Stimulated activated naive CD8-positive, alpha-beta T cell treated with anti-CD3 and anti-CD28 coated beads, Interleukin-15, Interleukin-2, amounts not matched to agents 100 ng/mL and 50 ng/mL, for 24 hours (primary cell): ENCODE data around the gene ETV7.

Source experiments
- H3K27ac Mint-ChIP-seq: one replicate; pipeline ENCODE4 v1.8.0; 2021; ENCODE audit warnings: mild to moderate bottlenecking, mixed read lengths
- H3K27me3 Mint-ChIP-seq: one replicate; pipeline ENCODE4 v1.8.0; 2021; ENCODE audit warnings: mixed read lengths
- H3K36me3 Mint-ChIP-seq: one replicate; pipeline ENCODE4 v1.8.0; 2021; ENCODE audit warnings: low read depth, mixed read lengths
- H3K4me1 Mint-ChIP-seq: one replicate; pipeline ENCODE4 v1.8.0; 2021; ENCODE audit warnings: low read depth, mixed read lengths
- H3K4me3 Mint-ChIP-seq: one replicate; pipeline ENCODE4 v1.8.0; 2021; ENCODE audit warnings: mild to moderate bottlenecking, mixed read lengths
- H3K9me3 Mint-ChIP-seq: one replicate; pipeline ENCODE4 v1.8.0; 2021; ENCODE audit warnings: mixed read lengths

The ETV7 gene

GRCh38 chr6:36331381-36331780 lies 56.1 kb downstream of the ETV7 start:
- Mint-ChIP-seq H3K36me3 (no peaks in the 10 kb centered on the region), H3K27me3 (peaks cover 27% of the 10 kb centered on the region), H3K9me3 (no peaks in the 10 kb centered on the region), H3K4me1 (no peaks in the 10 kb centered on the region), H3K27ac (no peak overlapping the region), H3K4me3 (no peak overlapping the region)

DNA sequence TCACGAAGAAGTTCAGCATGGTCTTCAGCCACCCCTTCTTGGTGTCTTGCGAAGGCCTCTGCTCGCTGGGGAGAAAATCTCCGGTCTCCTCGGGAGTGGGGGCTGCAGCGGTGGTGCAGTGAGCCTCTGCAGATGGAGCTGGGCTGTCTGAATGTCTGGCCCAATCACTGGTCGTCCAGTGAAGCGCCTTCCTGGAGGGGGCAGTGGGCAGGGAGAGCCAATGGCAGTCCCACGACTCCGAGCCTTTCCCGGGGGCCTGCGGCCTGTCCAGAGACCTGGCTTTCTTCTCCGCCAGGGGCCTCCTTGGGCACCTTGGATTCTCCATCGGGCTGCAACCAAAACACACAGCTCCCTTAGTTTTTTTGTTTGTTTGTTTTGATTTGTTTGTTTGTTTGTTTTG lies 57.1 kb downstream of the ETV7 start:
- Mint-ChIP-seq H3K36me3 (no peaks in the 10 kb centered on the region), H3K27me3 (peaks cover 20% of the 10 kb centered on the region), H3K4me1 (no peaks in the 10 kb centered on the region), H3K27ac (no peak overlapping the region), H3K4me3 (no peak overlapping the region), H3K9me3 (no peaks in the 10 kb centered on the region)

DNA sequence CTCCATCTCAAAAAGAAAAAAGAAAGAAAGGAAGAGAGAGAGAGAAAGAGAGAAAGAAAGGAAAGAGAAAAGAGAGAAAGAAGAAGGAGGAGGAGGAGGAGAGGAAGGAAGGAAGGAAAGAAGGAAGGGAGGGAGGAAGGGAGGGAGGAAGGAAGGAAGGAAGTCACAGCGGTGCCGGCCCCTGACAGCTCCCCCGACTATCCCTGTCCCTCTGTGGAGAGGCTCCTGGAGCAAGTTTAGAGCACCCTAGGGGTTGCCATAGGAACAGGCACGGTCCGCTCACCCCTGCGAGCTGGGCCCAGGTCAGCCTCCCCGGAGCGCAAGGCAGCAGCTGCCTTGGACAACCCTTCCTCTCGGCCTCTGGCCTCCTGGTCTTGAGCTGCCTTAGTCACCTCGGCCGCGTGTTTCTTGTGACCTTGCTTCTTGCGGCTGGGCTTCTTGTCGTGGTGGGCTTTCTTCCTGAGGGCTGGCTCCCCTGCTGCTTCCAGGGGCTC lies 57.6 kb downstream of the ETV7 start:
- Mint-ChIP-seq H3K4me3 (no peak overlapping the region), H3K36me3 (no peaks in the 10 kb centered on the region), H3K9me3 (no peaks in the 10 kb centered on the region), H3K27me3 (peaks cover 16% of the 10 kb centered on the region), H3K27ac (no peak overlapping the region), H3K4me1 (no peaks in the 10 kb centered on the region)

GRCh38 chr6:36328600-36328999 lies 58.9 kb downstream of the ETV7 start:
- Mint-ChIP-seq H3K36me3 (no peaks in the 10 kb centered on the region), H3K27me3 (peaks cover 3% of the 10 kb centered on the region), H3K4me1 (no peaks in the 10 kb centered on the region), H3K27ac (no peak overlapping the region), H3K9me3 (no peaks in the 10 kb centered on the region), H3K4me3 (no peak overlapping the region)

GRCh38 chr6:36327919-36328236 lies 59.6 kb downstream of the ETV7 start:
- no peaks in the 10 kb centered on the region for H3K27me3 Mint-ChIP-seq
- H3K4me3 Mint-ChIP-seq: no peak overlapping the region
- H3K36me3 Mint-ChIP-seq: no peaks in the 10 kb centered on the region
- no peak overlapping the region for H3K27ac Mint-ChIP-seq
- H3K9me3 Mint-ChIP-seq: no peaks in the 10 kb centered on the region
- H3K4me1 Mint-ChIP-seq: no peaks in the 10 kb centered on the region

DNA sequence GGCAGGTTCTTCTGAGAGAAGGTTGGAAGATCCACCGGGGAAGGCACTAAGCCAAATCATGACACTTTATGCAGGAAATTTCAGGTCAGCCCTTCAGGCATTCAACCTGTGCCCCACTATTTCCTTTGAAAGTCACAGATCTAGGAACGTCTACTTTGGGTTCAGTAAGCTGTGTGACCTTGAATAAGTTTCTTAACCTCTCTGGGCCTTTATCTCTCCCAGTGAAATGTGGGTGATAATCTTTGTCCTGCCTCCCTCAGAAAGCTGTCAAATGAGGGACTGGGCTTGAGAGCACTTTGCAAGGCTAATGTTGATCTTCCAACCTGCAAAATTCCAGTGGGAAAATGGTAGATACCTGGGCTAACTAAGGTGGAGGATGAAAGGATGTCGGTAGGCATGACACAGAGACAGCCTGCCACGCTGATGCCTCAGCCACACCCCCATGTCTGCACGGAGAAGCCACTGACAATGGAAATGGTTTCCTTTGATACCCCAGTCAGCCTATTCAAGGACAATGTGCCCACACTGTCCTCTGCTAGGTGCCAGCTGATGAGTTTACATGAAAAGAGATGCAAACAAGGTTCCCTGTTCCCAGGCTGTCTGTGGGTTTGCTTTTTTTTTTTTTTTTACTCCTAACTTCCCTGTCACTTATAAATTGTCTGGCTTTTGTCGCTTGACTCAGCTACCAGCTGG lies 60.1 kb downstream of the ETV7 start:
- Mint-ChIP-seq H3K9me3 (no peaks in the 10 kb centered on the region), H3K27ac (no peak overlapping the region), H3K4me3 (no peak overlapping the region), H3K27me3 (no peaks in the 10 kb centered on the region), H3K36me3 (no peaks in the 10 kb centered on the region), H3K4me1 (no peaks in the 10 kb centered on the region)

DNA sequence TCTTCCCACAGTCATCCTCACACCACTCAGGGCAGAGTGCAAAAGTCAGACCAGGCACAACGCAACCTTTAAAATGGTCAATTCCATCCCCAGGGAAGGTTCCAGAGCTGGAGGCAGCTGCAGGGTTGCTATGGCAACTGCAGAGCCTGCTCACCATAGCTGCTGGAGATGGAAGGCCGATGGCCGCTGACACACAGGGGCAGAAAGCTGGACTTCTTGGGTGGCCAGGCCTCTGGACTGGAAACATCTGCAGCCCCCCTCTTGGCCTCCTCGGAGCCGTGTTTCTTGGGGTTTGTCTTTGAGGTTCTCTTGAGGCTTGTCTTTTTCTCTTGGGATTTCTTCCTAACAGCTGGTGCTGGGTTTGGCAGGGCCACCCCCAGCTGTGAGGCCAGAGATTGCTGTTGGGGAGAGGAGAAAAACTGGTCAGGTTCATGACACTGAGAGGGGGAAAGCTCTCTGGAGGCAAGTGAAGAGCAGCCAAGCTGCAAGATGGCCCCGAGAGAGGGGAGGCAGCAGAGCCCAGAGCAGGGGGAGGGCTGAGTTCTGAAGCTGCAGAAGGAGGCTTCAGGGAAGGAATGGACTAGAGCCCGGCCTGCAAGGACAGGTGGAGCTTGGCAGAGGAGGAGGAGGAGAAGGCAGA lies 61.0 kb downstream of the ETV7 start:
- Mint-ChIP-seq H3K27ac (no peak overlapping the region), H3K9me3 (no peaks in the 10 kb centered on the region), H3K4me1 (no peaks in the 10 kb centered on the region), H3K27me3 (no peaks in the 10 kb centered on the region), H3K4me3 (no peak overlapping the region), H3K36me3 (no peaks in the 10 kb centered on the region)

- H3K27ac Mint-ChIP-seq: no peak overlapping the region
- no peak overlapping the region for H3K4me3 Mint-ChIP-seq
- H3K36me3 Mint-ChIP-seq: no peaks in the 10 kb centered on the region
- no peaks in the 10 kb centered on the region for H3K9me3 Mint-ChIP-seq
- no peaks in the 10 kb centered on the region for H3K27me3 Mint-ChIP-seq
- H3K4me1 Mint-ChIP-seq: no peaks in the 10 kb centered on the region
These were observed 62.8 kb downstream of the ETV7 start for GRCh38 chr6:36324715-36325114.

DNA sequence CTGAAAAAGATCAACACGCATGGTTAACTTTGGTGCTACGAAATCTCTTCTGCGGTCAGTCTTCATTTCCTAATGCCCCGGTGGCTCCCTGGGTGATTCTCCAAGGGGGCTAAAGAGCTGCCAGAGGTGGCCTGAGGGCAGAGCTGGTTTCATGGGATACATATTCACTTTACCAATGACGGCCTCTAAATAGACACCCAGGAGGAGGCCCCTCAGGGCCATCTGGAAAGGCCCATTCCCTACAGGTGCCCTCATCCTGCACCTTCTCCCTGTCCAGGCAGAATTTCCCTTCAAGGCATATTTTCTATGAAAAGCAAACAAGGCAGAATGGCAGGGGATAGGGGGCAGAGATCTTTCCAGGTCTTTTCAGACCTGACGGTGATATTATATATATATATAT lies 63.3 kb downstream of the ETV7 start:
- H3K4me1 Mint-ChIP-seq: no peaks in the 10 kb centered on the region
- H3K27ac Mint-ChIP-seq: no peak overlapping the region
- H3K9me3 Mint-ChIP-seq: no peaks in the 10 kb centered on the region

GRCh38 chr6:36323062-36323461 lies 64.4 kb downstream of the ETV7 start:
- no peak overlapping the region for H3K4me3 Mint-ChIP-seq
- peaks cover under 1% of the 10 kb centered on the region for H3K27me3 Mint-ChIP-seq
- no peaks in the 10 kb centered on the region for H3K9me3 Mint-ChIP-seq
- no peak overlapping the region for H3K27ac Mint-ChIP-seq
- no peaks in the 10 kb centered on the region for H3K36me3 Mint-ChIP-seq
- no peaks in the 10 kb centered on the region for H3K4me1 Mint-ChIP-seq

More for the DNA sequence above, 63.3 kb downstream of the ETV7 start:
- Mint-ChIP-seq H3K27me3 (no peaks in the 10 kb centered on the region), H3K4me3 (no peak overlapping the region), H3K36me3 (no peaks in the 10 kb centered on the region)

DNA sequence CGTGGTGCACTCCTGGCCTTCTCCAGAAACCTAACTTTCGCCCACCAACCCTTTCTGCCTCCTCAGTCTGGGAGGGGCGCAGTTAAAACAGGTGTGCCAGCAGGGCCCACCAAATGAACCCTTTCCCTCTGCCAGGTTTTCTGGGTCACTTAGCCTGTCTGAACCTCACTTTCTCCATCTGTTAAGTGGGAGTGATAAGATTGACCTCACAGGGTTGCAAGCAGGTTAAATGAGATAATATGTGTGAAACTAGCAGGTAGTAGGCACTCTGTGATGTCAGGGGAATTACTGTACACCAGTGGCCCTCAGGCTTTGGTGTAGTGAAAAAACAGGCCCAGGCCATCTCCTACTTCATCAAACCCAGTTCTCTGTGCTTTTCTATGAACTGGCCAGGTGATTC lies 64.9 kb downstream of the ETV7 start:
- Mint-ChIP-seq H3K27ac (no peak overlapping the region), H3K4me1 (no peaks in the 10 kb centered on the region), H3K36me3 (no peaks in the 10 kb centered on the region), H3K27me3 (peaks cover 5% of the 10 kb centered on the region), H3K9me3 (no peaks in the 10 kb centered on the region), H3K4me3 (no peak overlapping the region)

DNA sequence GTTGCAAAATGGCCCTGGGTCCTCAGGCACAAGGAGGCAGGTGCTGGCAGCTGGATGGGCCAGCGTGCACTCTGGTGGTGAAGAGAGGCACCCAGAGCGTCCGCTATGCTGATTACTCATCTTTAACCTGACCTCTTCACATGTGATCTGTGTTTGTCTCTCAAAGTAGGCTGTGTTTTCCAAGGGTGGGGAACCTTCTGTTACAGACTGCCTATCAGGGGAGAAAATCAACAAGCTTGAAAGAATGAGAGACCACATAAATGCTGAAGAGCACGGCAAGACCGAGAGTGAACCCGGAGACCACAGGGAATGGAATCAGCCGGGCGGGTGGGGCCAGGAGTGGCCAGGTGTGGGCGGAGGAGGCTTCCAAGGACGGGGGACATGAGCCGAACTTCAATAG lies 67.0 kb downstream of the ETV7 start:
- Mint-ChIP-seq H3K4me3 (no peak overlapping the region), H3K9me3 (no peaks in the 10 kb centered on the region), H3K27ac (no peak overlapping the region), H3K36me3 (no peaks in the 10 kb centered on the region), H3K27me3 (peaks cover 6% of the 10 kb centered on the region), H3K4me1 (no peaks in the 10 kb centered on the region)

DNA sequence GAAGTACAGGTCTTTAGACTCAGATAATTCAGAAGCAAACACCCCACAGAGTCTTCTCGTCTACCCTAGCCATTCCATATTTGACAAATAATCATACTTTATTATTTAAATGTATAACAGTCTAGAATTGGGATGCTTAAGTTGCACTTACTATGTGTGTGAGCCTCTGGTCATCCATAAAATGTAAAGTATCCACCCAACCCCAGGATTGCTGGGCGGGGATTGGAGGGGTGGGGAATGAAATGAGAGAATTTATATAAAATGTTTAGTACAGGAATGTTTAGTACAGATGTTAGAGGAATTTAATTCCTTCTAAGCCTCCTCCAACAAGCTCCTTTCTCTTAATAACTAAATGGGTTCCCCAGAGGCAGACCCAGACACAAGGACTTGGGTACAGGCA lies 67.6 kb downstream of the ETV7 start:
- peaks cover 6% of the 10 kb centered on the region for H3K27me3 Mint-ChIP-seq
- no peak overlapping the region for H3K4me3 Mint-ChIP-seq
- H3K36me3 Mint-ChIP-seq: no peaks in the 10 kb centered on the region
- no peaks in the 10 kb centered on the region for H3K9me3 Mint-ChIP-seq
- H3K4me1 Mint-ChIP-seq: no peaks in the 10 kb centered on the region
- H3K27ac Mint-ChIP-seq: no peak overlapping the region

DNA sequence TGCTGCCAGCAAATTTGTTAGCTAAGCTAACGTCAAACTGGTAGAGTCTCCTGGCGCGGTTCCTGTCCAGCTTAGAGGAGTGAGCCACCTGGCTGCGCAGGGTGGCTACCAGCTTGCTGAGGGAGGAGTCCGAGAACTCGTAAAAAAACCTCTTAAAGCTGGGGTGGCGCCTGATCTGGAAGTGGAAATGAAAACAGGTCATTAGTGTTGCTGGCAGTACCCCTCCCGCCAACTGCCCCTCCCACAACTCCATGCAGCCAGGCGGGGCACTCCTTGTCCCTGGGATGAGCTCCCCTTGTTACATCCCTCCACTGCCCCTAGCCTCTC lies 68.1 kb downstream of the ETV7 start:
- H3K36me3 Mint-ChIP-seq: no peaks in the 10 kb centered on the region
- H3K27ac Mint-ChIP-seq: no peak overlapping the region
- H3K9me3 Mint-ChIP-seq: no peaks in the 10 kb centered on the region

DNA sequence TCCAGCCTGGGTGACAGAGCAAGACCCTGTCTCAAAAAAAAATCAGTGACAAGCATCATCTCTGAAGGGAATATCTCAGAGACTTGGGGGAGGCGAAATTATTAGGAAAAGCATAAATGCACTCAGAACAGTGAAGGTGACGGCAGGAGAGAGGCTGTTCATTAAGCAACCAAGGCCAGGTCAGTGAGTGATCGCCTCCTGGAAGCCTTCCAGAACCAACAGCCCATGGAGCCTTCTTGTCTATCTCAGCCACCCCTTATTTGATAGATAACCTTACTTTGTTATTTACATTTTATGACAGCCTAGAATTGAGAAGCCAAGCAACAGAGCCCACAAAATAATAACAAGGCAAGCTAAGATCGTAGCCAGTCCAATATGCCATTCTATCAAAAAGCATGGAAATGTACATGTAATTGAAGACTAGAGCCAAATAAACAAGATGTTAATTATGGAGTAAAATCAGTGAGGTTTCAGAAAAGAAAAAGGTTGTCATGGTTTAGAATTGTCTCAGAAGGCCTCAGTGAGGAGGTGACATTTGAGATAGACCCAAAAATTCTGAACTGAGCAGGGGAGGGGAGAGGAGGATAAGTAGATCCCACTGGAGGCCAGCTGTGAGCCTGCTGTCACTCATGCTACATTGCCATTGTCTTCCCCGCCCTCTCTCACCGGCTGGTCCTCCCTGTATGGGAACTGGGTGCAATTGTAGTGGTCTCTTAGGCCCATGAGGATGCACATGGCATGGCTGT lies 68.6 kb downstream of the ETV7 start:
- H3K27ac Mint-ChIP-seq: no peak overlapping the region
- no peak overlapping the region for H3K4me3 Mint-ChIP-seq
- H3K27me3 Mint-ChIP-seq: peaks cover 6% of the 10 kb centered on the region
- no peaks in the 10 kb centered on the region for H3K9me3 Mint-ChIP-seq
- H3K36me3 Mint-ChIP-seq: no peaks in the 10 kb centered on the region
- H3K4me1 Mint-ChIP-seq: no peaks in the 10 kb centered on the region

More for the DNA sequence above, 68.1 kb downstream of the ETV7 start:
- no peak overlapping the region for H3K4me3 Mint-ChIP-seq
- no peaks in the 10 kb centered on the region for H3K4me1 Mint-ChIP-seq
- H3K27me3 Mint-ChIP-seq: peaks cover 6% of the 10 kb centered on the region
